Measurements from ENCODE around the gene ATXN7L3.

Gene ATXN7L3

GRCh38 chr17:44218344-44219107 lies 18.8 kb upstream of the ATXN7L3 start:
- DNase-seq: peak; percentile 76

- DNase-seq: no peak
Measured at GRCh38 chr17:44217738-44218343, 18.2 kb upstream of the ATXN7L3 start.

DNA sequence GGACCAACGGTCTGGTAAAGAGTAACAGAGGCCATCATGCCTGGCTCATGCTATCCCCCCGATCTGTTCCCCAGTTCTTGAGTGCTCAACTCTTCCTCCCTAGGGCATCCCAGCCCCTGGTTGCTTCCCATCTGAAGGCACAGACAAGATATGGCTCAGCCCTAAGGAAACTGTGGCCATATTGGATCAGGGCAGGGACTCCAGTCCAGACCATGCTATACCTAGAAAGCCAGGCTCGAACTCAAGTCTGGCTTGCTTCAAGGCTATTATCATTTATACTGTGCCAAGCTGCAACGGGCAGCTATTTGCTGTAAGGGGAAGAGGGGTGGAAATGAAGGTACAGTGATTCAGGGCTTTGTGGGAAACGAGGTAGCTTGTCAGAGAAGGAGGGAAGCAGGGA lies 17.0 kb upstream of the ATXN7L3 start:
- DNase-seq: no peak

GRCh38 chr17:44216173-44216572 lies 16.5 kb upstream of the ATXN7L3 start:
- no peak for DNase-seq

GRCh38 chr17:44214896-44215295 lies 15.2 kb upstream of the ATXN7L3 start:
- DNase-seq: no peak

GRCh38 chr17:44214230-44214494 lies 14.5 kb upstream of the ATXN7L3 start:
- DNase-seq: no peak

DNA sequence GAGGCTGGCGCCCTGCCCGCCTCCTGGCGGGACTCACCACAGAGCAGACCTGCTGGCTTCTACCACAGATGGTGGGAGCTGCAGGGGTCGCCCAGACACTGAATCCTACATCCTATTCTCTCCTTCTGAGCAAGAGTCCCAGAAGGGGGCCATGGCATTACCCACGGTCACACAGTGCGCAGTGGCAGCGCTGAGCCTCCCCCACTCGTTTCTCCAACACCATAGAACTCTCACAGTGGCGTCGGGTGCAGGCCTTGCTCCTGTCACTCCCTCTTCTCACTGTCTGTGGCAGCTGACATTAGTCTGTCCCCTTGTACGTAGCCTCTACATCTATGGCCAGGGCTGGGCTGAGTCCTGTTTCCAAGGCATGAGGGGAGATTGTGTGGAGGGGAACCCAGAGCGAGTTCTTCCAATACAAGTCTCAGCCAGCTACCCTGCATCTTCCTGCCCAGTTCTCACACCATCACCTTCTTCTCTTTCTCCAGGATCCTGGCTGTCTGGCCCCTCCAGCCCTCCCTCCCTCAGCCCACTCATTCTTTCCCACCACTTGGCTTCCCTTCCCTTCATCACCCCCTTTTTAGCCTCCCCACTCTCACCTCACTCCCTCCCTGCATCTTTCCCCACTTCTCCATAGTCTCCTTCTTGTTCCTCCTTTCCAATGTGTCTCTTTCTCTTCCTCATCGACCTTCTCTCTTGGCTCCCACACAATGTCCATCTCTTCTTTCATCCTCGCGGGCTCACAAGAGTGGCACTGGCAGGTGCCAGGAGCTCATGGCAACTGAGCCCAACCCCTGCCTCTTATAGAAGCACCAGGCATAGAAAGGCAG lies 13.9 kb upstream of the ATXN7L3 start:
- DNase-seq: no peak

DNA sequence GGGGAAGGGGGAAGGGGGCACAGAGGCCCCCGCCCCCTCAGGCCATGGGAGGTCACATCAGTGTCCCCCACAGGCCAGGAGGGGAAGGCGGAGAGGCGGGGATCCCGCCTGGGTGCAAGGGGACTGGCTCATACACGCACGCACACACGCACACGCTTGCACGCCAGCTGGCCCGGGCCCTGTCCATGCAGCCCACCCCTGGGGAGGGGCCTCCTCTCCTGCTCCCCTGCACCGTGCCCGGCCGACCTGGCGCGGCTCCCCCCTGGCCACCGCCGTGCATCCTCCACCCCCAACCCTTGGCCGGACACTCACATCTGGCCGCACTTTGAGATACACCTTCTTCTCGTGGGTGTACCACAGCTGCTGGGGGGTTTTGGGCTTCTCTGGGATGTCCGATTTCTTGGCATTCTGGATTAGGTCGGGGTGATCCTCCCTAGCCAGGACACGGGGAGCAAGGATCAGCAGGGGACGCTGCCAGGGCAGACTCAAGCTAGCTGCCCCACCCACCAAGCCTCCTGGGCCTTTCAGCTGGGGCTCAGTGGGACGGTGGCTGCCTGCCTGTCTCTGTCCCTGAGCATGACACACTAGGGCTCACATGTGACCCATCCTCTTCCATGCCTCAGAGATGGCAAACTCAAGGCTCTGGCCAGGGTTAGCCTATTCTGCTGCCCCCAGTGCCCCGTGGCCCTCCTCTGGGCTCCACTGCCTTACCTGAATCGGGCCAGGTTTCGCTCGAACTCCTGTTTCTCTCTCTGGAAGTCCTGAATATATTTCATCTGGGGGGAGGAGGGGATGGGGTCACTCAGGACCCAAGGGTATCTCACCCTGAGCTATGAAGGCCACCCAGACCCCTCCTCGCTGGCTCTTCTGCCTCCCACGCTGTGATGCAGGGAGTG lies 13.1 kb upstream of the ATXN7L3 start:
- no peak for DNase-seq

- no peak for DNase-seq
Measured at GRCh38 chr17:44211281-44212265, 11.9 kb upstream of the ATXN7L3 start.

DNA sequence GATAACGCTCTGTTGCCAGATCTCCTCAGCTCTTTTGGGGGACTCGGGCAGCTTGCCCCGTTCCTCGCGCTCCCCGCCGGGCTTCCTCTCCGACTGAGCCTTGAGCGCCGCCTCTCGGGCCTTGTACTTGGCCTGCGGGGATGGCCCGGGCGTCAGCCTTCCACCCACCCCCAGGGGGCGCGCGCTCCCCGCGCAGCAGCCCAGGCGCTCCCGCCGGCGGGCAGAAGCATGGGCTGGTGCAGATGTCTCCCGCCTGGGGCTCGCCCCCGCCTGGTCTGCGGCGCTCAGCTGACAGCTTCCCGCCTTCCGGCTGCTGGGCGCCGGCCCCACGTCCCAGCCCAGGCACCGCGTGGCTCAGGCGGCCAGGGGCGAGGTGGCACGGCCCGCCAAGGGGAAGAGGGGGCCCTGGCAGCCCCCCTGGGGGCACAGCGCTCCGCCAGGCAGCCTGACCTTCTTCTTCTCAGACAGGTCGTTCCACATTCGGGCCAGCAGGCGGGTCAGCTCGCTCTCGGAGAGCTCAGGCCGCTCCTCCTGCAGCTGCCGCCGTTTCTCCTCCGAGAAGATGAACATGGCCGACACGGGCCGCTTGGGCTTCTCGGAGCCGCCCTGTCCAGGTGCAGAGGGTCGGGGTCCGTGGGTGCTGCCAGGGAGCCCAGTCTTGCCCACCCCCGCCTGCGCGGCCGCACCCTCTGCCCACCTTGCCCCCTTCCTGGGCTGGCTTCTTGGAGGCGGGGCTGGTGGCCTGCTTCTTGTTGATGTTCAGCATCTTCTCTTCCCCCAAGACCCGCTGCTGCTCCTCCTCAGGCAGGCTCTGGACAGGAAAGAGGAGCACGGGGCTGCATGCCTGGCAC lies 10.9 kb upstream of the ATXN7L3 start:
- peak; percentile 27 for DNase-seq

DNA sequence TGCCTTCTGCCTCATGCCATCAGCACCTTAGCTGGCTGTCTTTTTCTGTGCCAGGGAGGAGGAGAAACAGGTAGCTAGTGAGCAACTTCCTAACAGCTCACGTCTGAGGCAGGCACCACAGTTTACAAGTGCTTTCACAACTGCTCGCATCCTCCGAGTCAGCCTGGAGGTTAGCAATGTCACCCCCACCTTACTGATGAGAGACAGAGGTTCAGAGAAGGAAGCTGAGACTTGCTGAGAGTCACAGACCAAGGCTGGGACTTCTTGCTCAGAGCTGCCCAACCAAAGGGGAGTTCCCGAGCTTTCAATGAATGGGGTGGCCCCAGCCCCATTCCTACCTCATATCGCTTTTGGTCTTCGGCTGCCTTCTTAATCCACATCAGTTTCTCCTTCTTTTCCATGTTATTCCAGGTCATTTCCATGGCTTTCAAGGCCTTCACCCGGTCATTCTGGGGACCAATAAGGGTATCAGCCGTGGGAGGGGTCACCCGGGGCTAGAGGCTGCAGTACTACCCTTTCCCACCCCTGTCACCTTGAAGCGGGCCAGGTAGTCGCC lies 10.2 kb upstream of the ATXN7L3 start:
- DNase-seq: no peak

GRCh38 chr17:44207743-44208142 lies 8.1 kb upstream of the ATXN7L3 start:
- no peak for DNase-seq

- no peak for DNase-seq
Measured at GRCh38 chr17:44207319-44207718, 7.6 kb upstream of the ATXN7L3 start.

GRCh38 chr17:44206825-44207155 lies 7.1 kb upstream of the ATXN7L3 start:
- no peak for DNase-seq

GRCh38 chr17:44205962-44206824 lies 6.5 kb upstream of the ATXN7L3 start:
- DNase-seq: no peak

GRCh38 chr17:44204441-44204882 lies 4.8 kb upstream of the ATXN7L3 start:
- no peak for DNase-seq

DNA sequence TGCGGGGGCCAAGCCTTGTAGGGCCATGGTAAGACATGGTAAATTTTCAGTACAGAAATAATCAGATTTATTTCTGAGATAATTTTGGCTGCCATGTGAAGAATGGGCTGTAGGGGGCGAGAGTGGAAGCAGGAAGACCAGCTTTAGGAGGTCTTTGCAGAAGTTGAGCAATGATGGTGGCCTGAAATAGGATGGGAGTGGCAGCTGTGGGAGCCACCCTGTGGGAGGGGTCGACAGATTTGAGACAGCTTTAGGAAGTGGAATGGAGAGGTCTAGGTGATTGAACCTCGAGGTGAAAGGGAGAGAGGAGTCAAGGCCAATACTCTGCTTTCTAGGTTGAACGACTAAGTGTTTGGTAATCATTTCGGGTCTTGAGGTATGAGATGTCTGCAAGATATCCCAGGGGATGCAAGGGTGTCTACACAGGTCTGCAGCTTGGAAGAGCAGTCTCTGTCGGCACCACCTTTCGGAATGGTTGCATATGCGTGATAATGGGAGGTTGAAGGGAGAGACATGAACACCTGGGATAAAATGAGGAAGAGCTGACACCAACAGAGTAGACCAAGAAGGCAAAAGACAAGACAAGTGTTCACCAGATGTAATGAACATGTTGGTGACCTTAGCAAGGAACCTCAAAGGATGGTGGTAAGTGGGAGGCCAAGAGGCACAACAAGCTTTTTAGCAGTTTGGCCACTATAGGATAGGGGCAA lies 4.2 kb upstream of the ATXN7L3 start:
- no peak for DNase-seq

DNA sequence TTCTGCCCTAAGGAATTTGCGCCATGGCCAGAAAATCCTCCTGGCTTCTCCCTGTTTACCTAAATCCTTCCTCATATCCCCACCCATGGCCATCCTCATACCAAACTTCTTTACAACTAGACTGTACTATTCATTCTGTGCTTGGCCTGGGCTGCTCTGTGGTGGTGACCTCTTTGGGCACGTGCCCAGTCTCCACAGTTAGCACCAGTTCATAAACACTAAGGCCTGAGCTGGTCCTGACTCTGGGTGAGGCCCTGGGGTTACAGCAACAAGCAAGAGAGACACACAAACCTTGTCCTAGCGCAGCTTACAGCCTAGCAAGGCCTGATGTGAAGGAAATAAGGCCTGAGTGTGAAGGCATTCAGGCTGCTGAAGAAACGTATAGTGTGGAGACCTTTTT lies 3.1 kb upstream of the ATXN7L3 start:
- no peak for DNase-seq

Measured in NCI-H2081 treated with DMSO at 0.1 percent for 48 hours (cell line).